Effector memory CD4-positive, alpha-beta T cell (primary cell): ENCODE measurements around the gene AGBL4.

Experiments used
- DNase-seq, 3 donors: peaks; one replicate each; pipeline ENCODE4 v3.0.0-alpha.2; 2020
- H3K27ac ChIP-seq: 2 replicates; pipeline ENCODE4 v1.7.0; 2013; ENCODE audit warnings: mild to moderate bottlenecking, low read length, moderate library complexity; ENCODE audit not compliant: insufficient read depth, poor library complexity, severe bottlenecking
- H3K27me3 ChIP-seq: replicated peaks from 2 replicates; pipeline ENCODE4 v1.7.0; 2013; ENCODE audit warnings: mild to moderate bottlenecking, low read length; ENCODE audit not compliant: insufficient read depth, control insufficient read depth, poor library complexity, severe bottlenecking
- H3K36me3 ChIP-seq: 2 replicates; pipeline ENCODE4 v1.7.0; 2013; ENCODE audit warnings: mild to moderate bottlenecking, low read length, moderate library complexity; ENCODE audit not compliant: control insufficient read depth, insufficient read depth
- H3K4me1 ChIP-seq: 2 replicates; pipeline ENCODE4 v1.7.0; 2013; ENCODE audit warnings: low read length, mild to moderate bottlenecking; ENCODE audit not compliant: control insufficient read depth, insufficient read depth, poor library complexity, severe bottlenecking
- H3K4me3 ChIP-seq: 2 replicates; pipeline ENCODE4 v1.7.0; 2013; ENCODE audit warnings: low read length, low read depth, mild to moderate bottlenecking; ENCODE audit not compliant: insufficient read depth, poor library complexity, severe bottlenecking
- H3K9me3 ChIP-seq: 2 replicates; pipeline ENCODE4 v1.7.0; 2013; ENCODE audit warnings: mild to moderate bottlenecking, low read length, moderate library complexity; ENCODE audit not compliant: control insufficient read depth

Gene AGBL4

GRCh38 chr1:48572134-48572533, 1451.6 kb downstream of the AGBL4 start:
- Histone ChIP-seq H3K27ac (no peak overlapping the region), H3K27me3 (no peaks in the 10 kb centered on the region), H3K4me3 (no peak overlapping the region), H3K4me1 (no peaks in the 10 kb centered on the region), H3K9me3 (no peaks in the 10 kb centered on the region), H3K36me3 (no peaks in the 10 kb centered on the region)
- DNase-seq, result no peak

- Histone ChIP-seq H3K27ac (no peak overlapping the region), H3K9me3 (no peaks in the 10 kb centered on the region), H3K4me3 (no peak overlapping the region), H3K36me3 (no peaks in the 10 kb centered on the region), H3K4me1 (no peaks in the 10 kb centered on the region), H3K27me3 (no peaks in the 10 kb centered on the region)
- no peak for DNase-seq
Measured at GRCh38 chr1:48571303-48571987, 1452.3 kb downstream of the AGBL4 start.

GRCh38 chr1:48570568-48570967, 1453.2 kb downstream of the AGBL4 start:
- H3K4me3 ChIP-seq, result no peak overlapping the region
- H3K27ac ChIP-seq, result no peak overlapping the region
- no peaks in the 10 kb centered on the region for H3K9me3 ChIP-seq
- H3K4me1 ChIP-seq, result no peaks in the 10 kb centered on the region
- no peak for DNase-seq
- H3K27me3 ChIP-seq, result no peaks in the 10 kb centered on the region
- H3K36me3 ChIP-seq, result no peaks in the 10 kb centered on the region

- Histone ChIP-seq H3K4me3 (no peak overlapping the region), H3K9me3 (no peaks in the 10 kb centered on the region), H3K4me1 (no peaks in the 10 kb centered on the region), H3K27me3 (no peaks in the 10 kb centered on the region), H3K27ac (no peak overlapping the region), H3K36me3 (no peaks in the 10 kb centered on the region)
- no peak for DNase-seq
Measured at GRCh38 chr1:48568501-48568900, 1455.3 kb downstream of the AGBL4 start.

GRCh38 chr1:48566492-48566891, 1457.3 kb downstream of the AGBL4 start:
- H3K27me3 ChIP-seq, result no peaks in the 10 kb centered on the region
- no peaks in the 10 kb centered on the region for H3K36me3 ChIP-seq
- no peak overlapping the region for H3K27ac ChIP-seq
- DNase-seq, result no peak
- no peaks in the 10 kb centered on the region for H3K4me1 ChIP-seq
- no peak overlapping the region for H3K4me3 ChIP-seq
- H3K9me3 ChIP-seq, result no peaks in the 10 kb centered on the region

GRCh38 chr1:48563021-48563420, 1460.7 kb downstream of the AGBL4 start:
- H3K27me3 ChIP-seq, result no peaks in the 10 kb centered on the region
- no peak overlapping the region for H3K4me3 ChIP-seq
- H3K27ac ChIP-seq, result no peak overlapping the region
- H3K36me3 ChIP-seq, result no peaks in the 10 kb centered on the region
- no peak for DNase-seq
- H3K4me1 ChIP-seq, result no peaks in the 10 kb centered on the region
- H3K9me3 ChIP-seq, result no peaks in the 10 kb centered on the region

- Histone ChIP-seq H3K4me3 (no peak overlapping the region), H3K9me3 (no peaks in the 10 kb centered on the region), H3K36me3 (no peaks in the 10 kb centered on the region), H3K27me3 (no peaks in the 10 kb centered on the region), H3K27ac (no peak overlapping the region), H3K4me1 (no peaks in the 10 kb centered on the region)
- DNase-seq, result no peak
Measured at GRCh38 chr1:48561444-48561843, 1462.3 kb downstream of the AGBL4 start.

GRCh38 chr1:48560577-48560976, 1463.2 kb downstream of the AGBL4 start:
- H3K4me1 ChIP-seq, result no peaks in the 10 kb centered on the region
- no peaks in the 10 kb centered on the region for H3K27me3 ChIP-seq
- no peak for DNase-seq
- no peaks in the 10 kb centered on the region for H3K9me3 ChIP-seq
- H3K4me3 ChIP-seq, result no peak overlapping the region
- H3K27ac ChIP-seq, result no peak overlapping the region
- H3K36me3 ChIP-seq, result no peaks in the 10 kb centered on the region

- Histone ChIP-seq H3K27me3 (no peaks in the 10 kb centered on the region), H3K9me3 (no peaks in the 10 kb centered on the region), H3K4me3 (no peak overlapping the region), H3K36me3 (no peaks in the 10 kb centered on the region), H3K27ac (no peak overlapping the region), H3K4me1 (no peaks in the 10 kb centered on the region)
- no peak for DNase-seq
Measured at GRCh38 chr1:48560116-48560515, 1463.6 kb downstream of the AGBL4 start.

GRCh38 chr1:48558366-48558765, 1465.4 kb downstream of the AGBL4 start:
- H3K36me3 ChIP-seq, result no peaks in the 10 kb centered on the region
- H3K9me3 ChIP-seq, result no peaks in the 10 kb centered on the region
- no peaks in the 10 kb centered on the region for H3K4me1 ChIP-seq
- no peaks in the 10 kb centered on the region for H3K27me3 ChIP-seq
- DNase-seq, result no peak
- H3K4me3 ChIP-seq, result no peak overlapping the region
- H3K27ac ChIP-seq, result no peak overlapping the region
